Skeletal muscle tissue (tissue), 4 donors: Measurements from ENCODE around the gene RNF115. TPM values are rescaled to one million over a fixed set of nuclear protein-coding genes. Genes with fewer than 3 reads are reported as not detected.
"Not testable (repeated sequence)": the region's sequence is repeated elsewhere in the genome, so short reads cannot be mapped to it uniquely, and the experiment has no call there.

Experiments
- H3K27ac ChIP-seq: one replicate; pipeline ENCODE4 v1.7.0; 2013; ENCODE audit warnings: mild to moderate bottlenecking, low read depth, low read length, inconsistent platforms
- H3K27me3 ChIP-seq, 3 donors: one replicate each; pipeline ENCODE4 v1.7.0; 2013; ENCODE audit warnings: low read length in 3 of 3; ENCODE audit not compliant: control insufficient read depth in 3 of 3, insufficient read depth in 3 of 3
- H3K36me3 ChIP-seq, 3 donors: one replicate each; pipeline ENCODE4 v1.7.0; 2013; ENCODE audit warnings: low read length in 3 of 3; ENCODE audit not compliant: control insufficient read depth in 3 of 3, insufficient read depth in 3 of 3
- H3K4me1 ChIP-seq, 3 donors: one replicate each; pipeline ENCODE4 v1.7.0; 2013; ENCODE audit warnings: low read length in 3 of 3, mild to moderate bottlenecking in 3 of 3; ENCODE audit not compliant: control insufficient read depth in 3 of 3, insufficient read depth in 3 of 3
- H3K4me3 ChIP-seq, 3 donors: one replicate each; pipeline ENCODE4 v1.7.0; 2013; ENCODE audit warnings: low read length in 3 of 3
- H3K9ac ChIP-seq, 3 donors: one replicate each; pipeline ENCODE4 v1.7.0; 2013; ENCODE audit warnings: low read length in 3 of 3, mild to moderate bottlenecking in 3 of 3, moderate library complexity in 2 of 3, low read depth in 1 of 3
- H3K9me3 ChIP-seq, 3 donors: one replicate each; pipeline ENCODE4 v1.7.0; 2013; ENCODE audit warnings: low read length in 3 of 3; ENCODE audit not compliant: control insufficient read depth in 3 of 3
- total RNA-seq: library from RNA; depleted of rRNA; stranded (reverse); fragments of >200 nt; gene quantifications from one replicate; pipeline ENCODE4 v1.2.3, GENCODE V29; 2014
- donor health status: Osteomylitis.

Gene RNF115
- total RNA-seq, 1 donor from 2014 or later, result 13.6 TPM

DNA sequence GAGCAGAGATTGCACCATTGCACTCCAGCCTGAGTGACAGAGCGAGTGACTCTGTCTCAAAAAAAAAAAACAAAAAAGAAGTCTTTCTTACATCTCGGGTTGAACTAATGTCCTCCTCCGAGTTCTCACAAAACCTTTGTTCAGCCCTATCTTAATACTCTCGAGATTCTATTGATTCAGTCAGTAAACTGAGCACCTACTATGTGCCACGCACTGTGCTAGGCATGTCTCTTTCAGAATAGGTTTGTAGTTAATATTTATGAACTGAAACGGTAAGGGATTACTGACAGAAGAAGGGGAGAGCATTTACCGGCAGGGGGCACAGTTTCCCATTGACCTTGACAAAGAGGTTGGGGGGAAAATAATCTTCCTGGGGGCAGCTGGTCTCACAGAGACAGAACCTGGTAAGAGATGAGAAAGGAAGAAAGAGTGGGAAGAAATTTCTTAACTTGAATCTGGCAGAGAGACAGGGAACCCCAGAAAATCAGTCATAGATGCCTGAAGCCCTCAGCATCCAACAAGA is 31.6 kb upstream of the RNF115 start:
- Histone ChIP-seq H3K9ac (no peak overlapping the region), H3K9me3 (no peaks in the 10 kb centered on the region), H3K27ac (no peak overlapping the region), H3K36me3 (peaks cover 41 to 54% (median 47%) of the 10 kb centered on the region in 3 donors), H3K27me3 (no peaks in the 10 kb centered on the region), H3K4me1 (peaks cover 16 to 26% (median 17%) of the 10 kb centered on the region in 3 donors), H3K4me3 (no peak overlapping the region)

DNA sequence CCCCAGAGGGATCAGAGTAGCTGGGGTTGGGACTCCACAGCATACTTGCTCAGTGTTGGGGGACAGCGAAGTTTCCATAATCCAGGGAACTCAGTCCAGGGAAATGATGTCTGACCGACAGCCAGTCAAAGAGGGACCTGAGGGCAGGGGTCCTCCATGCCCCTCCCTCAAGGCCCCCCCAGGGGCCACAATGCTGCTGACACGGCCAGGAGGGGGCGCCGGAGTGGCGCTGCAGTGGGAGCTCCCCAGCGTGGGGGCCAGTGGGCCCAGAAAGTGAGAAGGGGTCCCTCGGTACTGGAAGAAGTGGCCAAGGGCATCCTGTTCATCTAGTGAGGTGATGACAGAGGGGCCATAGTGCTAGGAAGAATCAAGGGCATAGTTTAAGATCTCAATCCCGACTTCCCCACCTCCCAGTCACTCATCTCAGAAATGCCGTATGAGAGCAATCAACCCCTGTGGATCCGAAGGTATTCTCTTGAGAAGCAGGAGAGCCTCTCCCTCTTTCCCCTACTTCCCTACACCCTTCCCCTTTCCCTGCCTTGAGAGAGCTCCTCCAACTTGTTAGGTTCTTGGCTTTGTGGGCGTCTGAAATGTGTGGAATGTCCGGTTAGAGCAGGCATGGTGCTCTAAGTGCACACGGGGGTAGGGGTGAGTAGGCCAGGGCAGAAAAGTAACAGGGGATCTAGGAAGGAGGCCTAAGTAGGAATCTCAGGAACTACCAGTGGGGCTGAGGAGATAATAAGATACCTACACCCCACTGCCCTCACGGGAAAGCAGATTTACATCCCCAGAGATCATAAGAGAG is 25.7 kb upstream of the RNF115 start:
- Histone ChIP-seq H3K36me3 (peaks cover 35 to 55% (median 50%) of the 10 kb centered on the region in 3 donors), H3K27me3 (no peaks in the 10 kb centered on the region), H3K4me1 (peaks cover 6 to 17% (median 10%) of the 10 kb centered on the region in 3 donors), H3K9me3 (no peaks in the 10 kb centered on the region), H3K4me3 (no peak overlapping the region), H3K9ac (no peak overlapping the region), H3K27ac (no peak overlapping the region)

DNA sequence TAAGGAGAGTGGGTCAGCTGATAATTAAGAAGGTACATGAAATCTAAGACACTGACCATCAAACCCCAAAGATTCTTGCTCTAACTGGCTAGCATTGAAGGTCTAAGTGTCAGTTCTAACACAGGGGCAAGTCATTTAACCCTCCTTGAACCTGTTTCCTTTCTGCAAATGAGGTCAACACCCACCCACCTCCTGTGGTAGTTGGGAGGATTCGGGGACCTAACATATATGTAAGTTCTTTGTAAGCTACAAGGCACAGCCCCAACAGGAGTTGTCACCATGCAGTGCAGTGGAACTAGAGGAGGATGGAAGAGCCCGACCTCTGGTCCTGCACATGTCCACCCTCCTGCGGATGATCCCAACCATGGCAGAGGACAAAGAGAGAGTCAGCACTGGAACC is 23.9 kb upstream of the RNF115 start:
- H3K36me3 ChIP-seq, result peaks cover 22 to 47% (median 36%) of the 10 kb centered on the region in 3 donors
- H3K27ac ChIP-seq, result no peak overlapping the region
- H3K4me3 ChIP-seq, result no peak overlapping the region
- no peaks in the 10 kb centered on the region for H3K9me3 ChIP-seq
- H3K4me1 ChIP-seq, result peaks cover 9 to 17% (median 10%) of the 10 kb centered on the region in 3 donors
- H3K27me3 ChIP-seq, result no peaks in the 10 kb centered on the region
- H3K9ac ChIP-seq, result no peak overlapping the region

DNA sequence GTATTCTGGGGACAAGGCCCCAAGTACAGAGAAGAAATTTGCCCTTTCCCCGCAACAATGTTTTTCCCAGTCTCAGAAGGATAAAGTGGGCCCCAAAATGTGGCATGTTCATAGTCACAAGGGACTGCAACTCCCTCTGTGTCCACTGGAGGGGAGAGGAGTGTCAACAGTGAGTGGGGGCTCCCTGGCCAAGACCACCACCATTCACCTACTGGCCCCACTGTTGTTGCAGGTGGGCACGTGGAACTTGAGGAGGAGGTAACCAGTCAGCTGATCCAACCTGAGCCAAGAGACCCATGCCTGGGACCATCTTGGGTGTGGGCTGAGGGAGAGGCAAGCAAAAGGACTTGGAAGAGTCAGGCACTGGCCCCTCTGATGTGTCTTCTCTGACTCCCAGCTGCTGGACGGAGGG is 22.3 kb upstream of the RNF115 start:
- H3K9me3 ChIP-seq, result no peaks in the 10 kb centered on the region
- peak overlapping the region; percentile 72 to 85 (median 77) for H3K4me3 ChIP-seq
- H3K27ac ChIP-seq, result peak overlapping the region; percentile 48
- peak overlapping the region in 2 of 3 donors; percentile 75 to 92 for H3K9ac ChIP-seq
- no peaks in the 10 kb centered on the region for H3K27me3 ChIP-seq
- peaks cover 9 to 17% (median 10%) of the 10 kb centered on the region in 3 donors for H3K4me1 ChIP-seq
- peaks cover 31 to 51% (median 40%) of the 10 kb centered on the region in 3 donors for H3K36me3 ChIP-seq

DNA sequence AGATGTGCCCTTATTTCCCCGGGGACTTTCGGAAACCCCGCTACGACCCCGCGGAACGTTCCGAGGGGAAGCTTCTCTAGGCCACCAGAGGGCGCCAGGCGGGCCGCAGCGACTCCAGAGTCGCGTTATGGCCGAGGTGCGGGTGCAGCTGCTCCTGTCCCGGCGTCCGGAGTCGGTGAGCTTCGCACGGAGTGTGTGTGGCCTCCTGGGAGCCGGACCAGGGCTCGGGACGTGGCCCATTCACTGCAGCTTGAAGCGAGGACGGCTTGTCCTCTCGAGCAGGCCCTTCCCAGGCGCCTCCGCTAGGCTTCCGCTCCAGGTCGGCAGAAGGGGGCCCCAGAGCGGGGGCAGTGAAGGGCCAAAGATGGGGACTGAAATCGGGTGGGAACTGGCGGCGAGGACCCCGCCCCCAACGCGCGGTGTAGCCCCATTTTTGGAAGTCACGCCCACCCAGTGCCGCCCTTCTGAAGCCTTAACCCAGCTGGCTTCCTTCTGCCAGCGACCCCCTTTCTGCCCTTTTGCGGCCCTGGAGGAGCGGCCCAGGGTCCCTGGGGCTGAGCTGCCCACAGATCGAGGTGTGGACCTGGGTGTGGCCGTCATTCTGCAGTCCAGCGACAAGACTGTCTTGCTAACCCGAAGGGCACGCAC is 21.7 kb upstream of the RNF115 start, which contains the start of gene NUDT17:
TSS of gene NUDT17 (plus strand) at position 117 of the 648 bp plus-strand sequence. CDS start at position 128, 11 bp downstream.
- no peaks in the 10 kb centered on the region for H3K27me3 ChIP-seq
- peak within 1 kb of the TSS; percentile 48 for H3K27ac ChIP-seq
- H3K4me1 ChIP-seq, result peaks cover 9 to 17% (median 10%) of the 10 kb centered on the region in 3 donors
- no peaks in the 10 kb centered on the region for H3K9me3 ChIP-seq
- peak within 1 kb of the TSS; percentile 75 to 92 (median 75) for H3K9ac ChIP-seq
- peak within 1 kb of the TSS; percentile 72 to 85 (median 77) for H3K4me3 ChIP-seq
- H3K36me3 ChIP-seq, result peaks cover 32 to 51% (median 41%) of the 10 kb centered on the region in 3 donors

DNA sequence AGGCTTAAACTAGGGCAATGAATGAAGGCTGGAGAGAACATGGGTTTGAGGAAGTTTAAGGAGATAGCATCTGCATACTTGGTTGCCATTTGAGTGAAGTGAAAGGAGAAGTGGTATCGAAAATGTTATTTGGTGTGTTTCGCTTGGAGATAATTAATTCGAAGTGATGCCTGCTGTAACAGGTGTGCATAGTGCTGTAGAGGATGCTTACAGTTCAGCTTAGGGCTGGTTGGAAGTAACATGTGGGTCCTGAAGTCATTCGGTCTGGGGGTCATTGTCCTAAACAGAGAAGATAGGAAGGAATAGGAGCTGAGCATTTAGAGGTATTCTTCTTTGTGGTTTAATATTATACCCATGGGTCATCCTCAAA is 21.2 kb upstream of the RNF115 start:
- Histone ChIP-seq H3K4me3 (peak overlapping the region; percentile 72 to 85 (median 77)), H3K27me3 (no peaks in the 10 kb centered on the region), H3K9ac (peak overlapping the region; percentile 75 to 92 (median 75)), H3K9me3 (no peaks in the 10 kb centered on the region), H3K27ac (peak overlapping the region; percentile 48), H3K36me3 (peaks cover 28 to 49% (median 38%) of the 10 kb centered on the region in 3 donors), H3K4me1 (peaks cover 9 to 17% (median 10%) of the 10 kb centered on the region in 3 donors)

DNA sequence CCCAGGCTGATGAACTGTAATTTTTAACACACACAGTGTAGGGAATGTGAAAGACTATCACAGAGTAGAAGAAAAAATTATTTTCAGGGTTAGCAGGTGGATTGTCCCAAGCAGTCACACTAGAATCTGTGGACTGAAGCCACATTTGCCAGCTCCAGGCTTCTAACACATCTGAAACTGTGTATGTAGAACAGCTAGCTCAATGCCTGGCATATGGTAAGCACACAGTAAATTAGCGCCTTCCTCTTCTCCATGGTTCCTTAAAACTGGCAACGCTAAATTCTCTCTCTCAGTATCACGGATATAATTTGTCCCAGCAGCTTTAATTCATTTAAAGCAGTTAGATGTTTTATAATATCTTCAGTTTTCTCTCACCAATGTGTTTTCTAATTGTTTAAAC is 19.1 kb upstream of the RNF115 start:
- no peak overlapping the region for H3K9ac ChIP-seq
- H3K27me3 ChIP-seq, result no peaks in the 10 kb centered on the region
- peaks cover 9 to 17% (median 10%) of the 10 kb centered on the region in 3 donors for H3K4me1 ChIP-seq
- H3K4me3 ChIP-seq, result no peak overlapping the region
- no peak overlapping the region for H3K27ac ChIP-seq
- H3K36me3 ChIP-seq, result peaks cover 25 to 47% (median 42%) of the 10 kb centered on the region in 3 donors
- H3K9me3 ChIP-seq, result no peaks in the 10 kb centered on the region

DNA sequence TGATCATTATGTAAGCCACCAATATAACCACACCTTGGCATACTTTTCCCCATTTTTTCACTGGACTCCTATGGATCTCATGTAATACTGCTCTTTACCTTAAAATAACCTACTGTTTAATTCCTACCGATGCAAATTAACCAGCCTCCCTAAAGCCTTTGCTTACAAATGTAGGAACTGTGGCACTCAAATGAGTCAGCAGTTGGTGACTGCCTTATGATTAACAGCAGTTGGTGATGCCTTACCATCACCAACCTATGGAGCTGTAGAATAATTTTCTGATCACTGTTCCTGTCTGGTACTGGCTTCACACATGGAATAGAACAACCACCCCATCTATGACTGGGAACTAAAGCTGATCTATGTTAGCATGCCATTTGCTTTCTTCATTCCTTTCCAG is 13.8 kb upstream of the RNF115 start:
- H3K9me3 ChIP-seq, result no peaks in the 10 kb centered on the region
- H3K4me3 ChIP-seq, result no peak overlapping the region
- H3K4me1 ChIP-seq, result no peaks in the 10 kb centered on the region
- peaks cover 55 to 80% (median 79%) of the 10 kb centered on the region in 3 donors for H3K36me3 ChIP-seq
- H3K27ac ChIP-seq, result no peak overlapping the region
- no peaks in the 10 kb centered on the region for H3K27me3 ChIP-seq
- no peak overlapping the region for H3K9ac ChIP-seq

DNA sequence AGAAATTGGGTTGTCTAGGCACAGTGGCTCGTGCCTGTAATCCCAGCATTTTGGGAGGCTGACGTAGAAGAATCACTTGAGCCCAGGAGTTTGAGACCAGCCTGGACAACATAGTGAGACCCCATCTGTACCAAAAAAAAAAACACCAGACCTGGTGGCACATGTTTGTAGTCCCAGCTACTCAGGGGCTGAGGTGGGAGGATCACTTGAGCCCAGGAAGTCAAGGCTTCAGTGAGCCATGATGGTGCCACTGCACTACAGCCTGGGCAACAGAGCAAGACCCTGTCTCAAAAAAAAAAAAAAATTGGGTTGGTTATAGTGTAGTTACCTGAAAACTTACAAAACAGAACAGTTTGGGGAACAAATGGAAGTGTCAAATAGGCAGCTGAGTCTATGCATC is 6.9 kb upstream of the RNF115 start:
- not testable (repeated sequence) for H3K4me3 ChIP-seq, H3K9me3 ChIP-seq, H3K4me1 ChIP-seq, H3K27me3 ChIP-seq, H3K27ac ChIP-seq, H3K9ac ChIP-seq
- H3K36me3 ChIP-seq, result peaks cover 49 to 80% (median 73%) of the 10 kb centered on the region in 3 donors
